ENCODE measurements around the gene PIGZ. TPM values are rescaled to one million over a fixed set of nuclear protein-coding genes. Genes with fewer than 3 reads are reported as not detected.

Gene PIGZ
- total RNA-seq, 2 donors from 2014 or later = 0.22 to 0.31 TPM

DNA sequence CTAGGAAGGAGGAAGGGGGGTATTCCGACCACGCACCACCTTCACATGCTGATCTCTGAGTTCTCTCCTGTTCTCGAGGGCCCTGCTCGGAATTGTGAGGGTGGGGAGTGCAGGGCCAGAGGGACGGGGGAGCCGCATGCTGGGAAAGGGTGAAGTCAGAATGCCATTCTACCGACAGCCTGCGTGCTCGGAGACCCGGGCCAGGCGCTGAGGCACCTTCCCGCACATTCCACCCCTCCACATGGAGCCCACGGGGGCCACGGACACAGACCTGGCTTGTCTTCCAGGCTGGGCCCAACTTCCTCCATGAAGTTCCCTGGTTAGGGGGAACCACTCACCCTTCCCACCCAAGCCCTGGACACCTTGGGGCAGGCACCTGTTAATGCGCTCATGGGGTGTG is 28.7 kb upstream of the PIGZ start:
- peaks cover 11% of the 10 kb centered on the region for H3K4me1 Mint-ChIP-seq
- no peaks in the 10 kb centered on the region for H3K9me3 Mint-ChIP-seq
- H3K27ac Mint-ChIP-seq = no peak overlapping the region

DNA sequence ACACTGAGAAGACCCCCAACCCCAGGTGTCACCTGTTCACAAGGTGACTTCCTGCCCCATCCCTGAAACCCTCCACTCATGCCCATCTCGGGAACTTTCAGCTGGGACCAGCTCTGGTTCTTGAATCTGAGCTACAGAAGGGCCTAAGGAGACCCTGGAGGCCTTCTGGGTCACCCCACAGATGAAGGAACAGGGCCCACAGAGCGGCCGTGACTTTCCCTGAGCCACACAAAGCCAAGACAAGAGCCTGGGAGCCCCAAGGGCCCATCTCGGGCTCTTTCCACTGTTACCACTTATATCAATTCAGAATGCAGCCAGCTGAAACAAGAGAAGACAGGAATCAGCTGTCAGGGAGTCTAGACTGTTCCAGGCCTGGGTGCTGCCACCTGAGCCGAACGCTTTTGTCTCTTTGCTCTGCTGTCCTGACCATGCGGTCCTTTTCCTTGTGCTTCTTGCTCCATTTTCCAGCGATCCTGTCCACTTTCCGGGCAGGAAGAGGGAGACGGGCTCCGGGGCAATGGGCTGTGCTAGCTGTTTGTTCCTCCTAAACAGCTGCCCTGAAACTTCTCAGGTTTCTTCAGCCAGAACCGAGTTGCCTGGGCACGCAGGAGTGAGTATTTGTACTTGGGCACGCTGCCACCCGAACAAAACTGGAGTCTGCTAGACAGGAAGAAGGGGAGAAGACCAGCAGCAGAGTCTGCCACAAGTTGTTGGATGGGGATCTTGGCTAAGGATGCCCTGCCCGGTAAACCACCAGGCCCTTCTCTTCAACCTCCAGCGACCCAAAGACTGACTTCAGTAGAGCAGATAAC is 28.0 kb upstream of the PIGZ start:
- no peaks in the 10 kb centered on the region for H3K9me3 ChIP-seq (ENCODE audit: control insufficient read depth, low read length)
- Mint-ChIP-seq H3K4me1 (peaks cover 9% of the 10 kb centered on the region), H3K9me3 (no peaks in the 10 kb centered on the region), H3K4me3 (no peak overlapping the region), H3K36me3 (ENCODE audit: low read depth) (no peaks in the 10 kb centered on the region), H3K27me3 (ENCODE audit: insufficient read depth) (peaks cover 8% of the 10 kb centered on the region), H3K27ac (no peak overlapping the region)
- DNase-seq = peak; percentile 26
- no peak overlapping the region for H3K9ac ChIP-seq (ENCODE audit: extremely low read depth, low read length, poor library complexity, severe bottlenecking)
- no peaks in the 10 kb centered on the region for H3K27me3 ChIP-seq (ENCODE audit: control insufficient read depth, insufficient read depth, low read length, poor library complexity, severe bottlenecking)
- WGBS, 2 experiments (ENCODE audit: insufficient coverage in 1 of 2, insufficient read length in 1 of 2) = 76 to 88% methylated on average over 8 to 17 of the region's 17 CpGs
- H3K4me3 ChIP-seq (ENCODE audit: low read length) = no peak overlapping the region
- H3K36me3 ChIP-seq (ENCODE audit: control insufficient read depth, insufficient read depth, low read length) = no peaks in the 10 kb centered on the region
- TF ChIP-seq, protein P1, sequence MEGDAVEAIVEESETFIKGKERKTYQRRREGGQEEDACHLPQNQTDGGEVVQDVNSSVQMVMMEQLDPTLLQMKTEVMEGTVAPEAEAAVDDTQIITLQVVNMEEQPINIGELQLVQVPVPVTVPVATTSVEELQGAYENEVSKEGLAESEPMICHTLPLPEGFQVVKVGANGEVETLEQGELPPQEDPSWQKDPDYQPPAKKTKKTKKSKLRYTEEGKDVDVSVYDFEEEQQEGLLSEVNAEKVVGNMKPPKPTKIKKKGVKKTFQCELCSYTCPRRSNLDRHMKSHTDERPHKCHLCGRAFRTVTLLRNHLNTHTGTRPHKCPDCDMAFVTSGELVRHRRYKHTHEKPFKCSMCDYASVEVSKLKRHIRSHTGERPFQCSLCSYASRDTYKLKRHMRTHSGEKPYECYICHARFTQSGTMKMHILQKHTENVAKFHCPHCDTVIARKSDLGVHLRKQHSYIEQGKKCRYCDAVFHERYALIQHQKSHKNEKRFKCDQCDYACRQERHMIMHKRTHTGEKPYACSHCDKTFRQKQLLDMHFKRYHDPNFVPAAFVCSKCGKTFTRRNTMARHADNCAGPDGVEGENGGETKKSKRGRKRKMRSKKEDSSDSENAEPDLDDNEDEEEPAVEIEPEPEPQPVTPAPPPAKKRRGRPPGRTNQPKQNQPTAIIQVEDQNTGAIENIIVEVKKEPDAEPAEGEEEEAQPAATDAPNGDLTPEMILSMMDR (conservative IDR thresholded peaks at IDR 0.05) = no peak
- H3K27ac ChIP-seq (ENCODE audit: low read depth, low read length) = no peak overlapping the region
- H3K4me1 ChIP-seq (ENCODE audit: control insufficient read depth, insufficient read depth, low read length) = no peaks in the 10 kb centered on the region

More for the DNA sequence above, 28.7 kb upstream of the PIGZ start:
- Histone ChIP-seq H3K9me3 (ENCODE audit: control insufficient read depth, low read length) (no peaks in the 10 kb centered on the region), H3K9ac (ENCODE audit: extremely low read depth, low read length, poor library complexity, severe bottlenecking) (no peak overlapping the region), H3K27ac (ENCODE audit: low read depth, low read length) (no peak overlapping the region), H3K4me1 (ENCODE audit: control insufficient read depth, insufficient read depth, low read length) (no peaks in the 10 kb centered on the region), H3K4me3 (ENCODE audit: low read length) (no peak overlapping the region), H3K36me3 (ENCODE audit: control insufficient read depth, insufficient read depth, low read length) (no peaks in the 10 kb centered on the region), H3K27me3 (ENCODE audit: control insufficient read depth, insufficient read depth, low read length, poor library complexity, severe bottlenecking) (no peaks in the 10 kb centered on the region)
- no peak overlapping the region for H3K4me3 Mint-ChIP-seq
- peaks cover 9% of the 10 kb centered on the region for H3K27me3 Mint-ChIP-seq (ENCODE audit: insufficient read depth)
- TF ChIP-seq, protein P1 (conservative IDR thresholded peaks at IDR 0.05) = no peak
- DNase-seq = peak; percentile 29
- no peaks in the 10 kb centered on the region for H3K36me3 Mint-ChIP-seq (ENCODE audit: low read depth)
- 93 to 100% methylated on average over 6 to 15 of the region's 15 CpGs for WGBS, 2 experiments (ENCODE audit: insufficient coverage in 1 of 2, insufficient read length in 1 of 2)

DNA sequence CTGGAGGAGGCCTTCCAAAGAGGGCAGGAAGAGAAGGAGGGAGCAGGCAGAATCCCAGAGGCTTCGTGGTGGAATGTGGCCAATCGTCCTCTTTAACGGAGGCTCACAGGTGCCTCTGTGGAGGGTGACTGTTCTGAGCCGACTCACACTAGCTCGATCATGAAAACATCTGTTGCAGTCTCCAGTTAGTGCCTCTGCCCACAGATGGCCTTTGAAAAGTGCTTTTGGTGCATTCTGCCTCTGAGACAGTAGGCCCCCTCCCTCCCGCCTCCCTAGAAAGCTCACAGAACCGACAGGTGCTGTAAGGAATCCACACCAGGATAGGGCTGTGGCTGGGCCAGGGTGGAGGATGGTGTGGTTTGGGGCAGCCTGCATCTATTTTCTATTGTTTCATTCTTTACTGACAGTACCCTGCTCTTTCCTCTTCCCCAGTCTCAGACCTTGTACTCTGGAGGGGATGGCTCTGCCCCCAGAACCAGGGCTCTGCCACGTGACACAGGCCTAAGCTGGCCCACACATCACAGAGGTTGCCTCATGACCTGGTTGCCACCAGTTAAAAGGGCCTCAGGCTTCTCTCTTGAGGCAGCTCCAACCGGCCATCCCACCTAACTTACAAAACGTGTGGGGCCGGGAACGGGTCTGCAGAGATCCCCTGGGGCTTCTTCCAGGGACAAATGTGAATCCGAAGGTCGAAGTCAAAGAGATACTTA is 27.2 kb upstream of the PIGZ start:
- no peaks in the 10 kb centered on the region for H3K9me3 Mint-ChIP-seq
- no peak overlapping the region for H3K4me3 Mint-ChIP-seq

More for the DNA sequence above, 27.2 kb upstream of the PIGZ start:
- Mint-ChIP-seq H3K27ac (no peak overlapping the region), H3K4me1 (peaks cover 7% of the 10 kb centered on the region), H3K36me3 (ENCODE audit: low read depth) (no peaks in the 10 kb centered on the region), H3K27me3 (ENCODE audit: insufficient read depth) (peaks cover under 1% of the 10 kb centered on the region)
- WGBS, 2 experiments (ENCODE audit: insufficient coverage in 1 of 2, insufficient read length in 1 of 2) = 89 to 96% methylated on average over 10 to 14 of the region's 14 CpGs
- Histone ChIP-seq H3K27ac (ENCODE audit: low read depth, low read length) (no peak overlapping the region), H3K4me3 (ENCODE audit: low read length) (no peak overlapping the region), H3K9ac (ENCODE audit: extremely low read depth, low read length, poor library complexity, severe bottlenecking) (no peak overlapping the region), H3K27me3 (ENCODE audit: control insufficient read depth, insufficient read depth, low read length, poor library complexity, severe bottlenecking) (no peaks in the 10 kb centered on the region), H3K36me3 (ENCODE audit: control insufficient read depth, insufficient read depth, low read length) (no peaks in the 10 kb centered on the region), H3K4me1 (ENCODE audit: control insufficient read depth, insufficient read depth, low read length) (no peaks in the 10 kb centered on the region), H3K9me3 (ENCODE audit: control insufficient read depth, low read length) (no peaks in the 10 kb centered on the region)
- TF ChIP-seq, protein P1 (conservative IDR thresholded peaks at IDR 0.05) = no peak
- peak; percentile 49 for DNase-seq
